NCI-H2196 treated with DMSO at 0.1 percent for 48 hours (cell line): ENCODE results near the gene APOC4.
"Not testable (repeated sequence)": the region's sequence is repeated elsewhere in the genome, so short reads cannot be mapped to it uniquely, and the experiment has no call there.

ENCODE experiments used
- DNase-seq: peaks from one replicate; lab custom pipeline; 2025; ENCODE audit not compliant: unreplicated experiment; lab: John Stamatoyannopoulos, UW

APOC4 gene

GRCh38 chr19:44957526-44957925 is 15.5 kb downstream of the APOC4 start:
- no peak for DNase-seq

GRCh38 chr19:44958090-44958489 is 16.1 kb downstream of the APOC4 start:
- DNase-seq = no peak

GRCh38 chr19:44959691-44960090 is 17.7 kb downstream of the APOC4 start:
- no peak for DNase-seq

GRCh38 chr19:44960906-44961728 is 19.1 kb downstream of the APOC4 start:
- no peak for DNase-seq

- no peak for DNase-seq
Observed at GRCh38 chr19:44961821-44962220, 19.8 kb downstream of the APOC4 start.

GRCh38 chr19:44968118-44968517 is 26.1 kb downstream of the APOC4 start:
- no peak for DNase-seq

GRCh38 chr19:44968670-44969069 is 26.6 kb downstream of the APOC4 start:
- no peak for DNase-seq

- no peak for DNase-seq
Observed at GRCh38 chr19:44969437-44969836, 27.4 kb downstream of the APOC4 start.

- DNase-seq = not testable (repeated sequence)
Observed at GRCh38 chr19:44971451-44971850, 29.4 kb downstream of the APOC4 start.

GRCh38 chr19:44972802-44973201 is 30.8 kb downstream of the APOC4 start:
- DNase-seq = no peak

- DNase-seq = no peak
Observed at GRCh38 chr19:44973982-44974735, 32.1 kb downstream of the APOC4 start.

GRCh38 chr19:44974857-44975256 is 32.8 kb downstream of the APOC4 start:
- DNase-seq = no peak

GRCh38 chr19:44975444-44975843 is 33.4 kb downstream of the APOC4 start:
- no peak for DNase-seq

- no peak for DNase-seq
Observed at GRCh38 chr19:44984005-44984404, 42.0 kb downstream of the APOC4 start.

- no peak for DNase-seq
Observed at GRCh38 chr19:44985445-44985844, 43.4 kb downstream of the APOC4 start.

- DNase-seq = no peak
Observed at GRCh38 chr19:44986389-44986788, 44.4 kb downstream of the APOC4 start.

- DNase-seq = no peak
Observed at GRCh38 chr19:44987148-44987675, 45.2 kb downstream of the APOC4 start.

- no peak for DNase-seq
Observed at GRCh38 chr19:44988273-44988672, 46.2 kb downstream of the APOC4 start.

GRCh38 chr19:44988896-44989556 is 47.0 kb downstream of the APOC4 start:
- no peak for DNase-seq

- no peak for DNase-seq
Observed at GRCh38 chr19:44990459-44990858, 48.4 kb downstream of the APOC4 start.

GRCh38 chr19:44990966-44991365 is 48.9 kb downstream of the APOC4 start:
- no peak for DNase-seq
